Measurements from ENCODE around the gene MAP4K3.

- no peak for TF ChIP-seq CTCF (IDR thresholded peaks at IDR 0.05 in 4 of 5, conservative IDR thresholded peaks at IDR 0.05 in 1 of 5)
- no peak for TF ChIP-seq POLR2A (IDR thresholded peaks at IDR 0.05)
These were observed 75.6 kb downstream of the MAP4K3 start for GRCh38 chr2:39361511-39361910.
